Stimulated activated naive CD8-positive, alpha-beta T cell treated with anti-CD3 and anti-CD28 coated beads, Interleukin-15, Interleukin-2, amounts not matched to agents 100 U/mL and 50 U/mL, for 24 hours (primary cell): ENCODE results near the gene RNF5.

Experiments
- ATAC-seq: fragments of 150-1000 bp; cut with Tn5 transposase; one replicate; pipeline ENCODE4 v1.10.0; 2021
- DNase-seq: peaks from one replicate; pipeline ENCODE4 v3.0.0; 2021

RNF5 gene

GRCh38 chr6:32152769-32153563, 25.2 kb upstream of the RNF5 start:
- DNase-seq (peak; percentile 26), ATAC-seq (no peak)

- peak; percentile 91 for DNase-seq
- ATAC-seq: peak; percentile 89
Observed at GRCh38 chr6:32153564-32154513, 24.4 kb upstream of the RNF5 start, which contains the start of gene PPT2. TSS of gene PPT2 (plus strand) at chr6:32154141. CDS start at chr6:32154595, 454 bp downstream.

GRCh38 chr6:32154514-32155161, 23.6 kb upstream of the RNF5 start:
- ATAC-seq (peak; percentile 62), DNase-seq (peak; percentile 62)

- no peak for DNase-seq
- ATAC-seq: no peak
Observed at GRCh38 chr6:32156891-32157290, 21.3 kb upstream of the RNF5 start.

GRCh38 chr6:32158052-32158451, 20.2 kb upstream of the RNF5 start:
- no peak for DNase-seq

GRCh38 chr6:32163559-32164258, 14.5 kb upstream of the RNF5 start:
- ATAC-seq (no peak), DNase-seq (no peak)

More at GRCh38 chr6:32158052-32158451, 20.2 kb upstream of the RNF5 start:
- no peak for ATAC-seq

GRCh38 chr6:32164295-32164694, 13.9 kb upstream of the RNF5 start, which contains the start of gene EGFL8:
TSS of gene EGFL8 (plus strand) at chr6:32164595. CDS start at chr6:32166166, 1,571 bp downstream.
- DNase-seq: no peak
- ATAC-seq: no peak

- DNase-seq (no peak), ATAC-seq (no peak)
Observed at GRCh38 chr6:32166411-32167061, 11.7 kb upstream of the RNF5 start.

GRCh38 chr6:32167154-32167760, 10.9 kb upstream of the RNF5 start:
- ATAC-seq (no peak), DNase-seq (no peak)

GRCh38 chr6:32167761-32168262, 10.4 kb upstream of the RNF5 start:
- ATAC-seq (no peak), DNase-seq (no peak)

- ATAC-seq (no peak), DNase-seq (no peak)
Observed at GRCh38 chr6:32168350-32168749, 9.9 kb upstream of the RNF5 start.

- no peak for ATAC-seq
- no peak for DNase-seq
Observed at GRCh38 chr6:32168807-32169591, 9.2 kb upstream of the RNF5 start.

- DNase-seq: no peak
- ATAC-seq: no peak
Observed at GRCh38 chr6:32170294-32170693, 7.9 kb upstream of the RNF5 start.

GRCh38 chr6:32171234-32171633, 7.0 kb upstream of the RNF5 start:
- DNase-seq: no peak
- no peak for ATAC-seq

GRCh38 chr6:32173051-32173727, 5.0 kb upstream of the RNF5 start:
- ATAC-seq: no peak
- no peak for DNase-seq

- DNase-seq: no peak
- ATAC-seq: no peak
Observed at GRCh38 chr6:32174416-32174815, 3.8 kb upstream of the RNF5 start.

GRCh38 chr6:32175322-32175710, 2.9 kb upstream of the RNF5 start:
- DNase-seq (no peak), ATAC-seq (no peak)

GRCh38 chr6:32175711-32176475, 2.3 kb upstream of the RNF5 start, which contains the start of gene AGPAT1:
TSS of gene AGPAT1 (minus strand) at chr6:32176084. CDS start at chr6:32171496, 4,588 bp downstream.
- ATAC-seq: peak; percentile 66
- DNase-seq: peak; percentile 98
